HCT116 (cell line): ENCODE measurements around the gene SLC39A12.

Experiments used
- CTCF ChIP-seq, 3 experiments: fragments of 200-600 bp in 1 of 3; sonication (generic) in 1 of 3; IDR thresholded peaks in 2 of 3; conservative IDR thresholded peaks in 1 of 3; 2 replicates each; pipeline ENCODE4 v1.5.1; 2012 to 2017; ENCODE audit warnings: low read depth in 2 of 3, low read length in 2 of 3, antibody characterized with exemption in 1 of 3, borderline replicate concordance in 1 of 3, control low read depth in 1 of 3, mild to moderate bottlenecking in 1 of 3, mixed read lengths in 1 of 3, mixed run types in 1 of 3, moderate library complexity in 1 of 3; ENCODE audit not compliant: insufficient read depth in 1 of 3
- JUND ChIP-seq: IDR thresholded peaks from 2 replicates; pipeline ENCODE4 v1.6.1; 2012
- POLR2A ChIP-seq: IDR thresholded peaks from 2 replicates; pipeline ENCODE4 v1.7.0; 2011; ENCODE audit warnings: borderline replicate concordance; ENCODE audit not compliant: insufficient read depth, insufficient read length; ENCODE audit errors: extremely low read depth
- YY1 ChIP-seq: IDR thresholded peaks from 2 replicates; pipeline ENCODE4 v1.6.1; 2011; ENCODE audit warnings: low read length, low read depth, moderate library complexity, mild to moderate bottlenecking; ENCODE audit not compliant: insufficient replicate concordance; ENCODE audit errors: extremely low read depth
- ZFX ChIP-seq: fragments of 450-650 bp; IDR thresholded peaks from 2 replicates; pipeline ENCODE4 v1.6.1; 2017
- TF ChIP-seq, protein P1 (sequence below): IDR thresholded peaks from 2 replicates; pipeline ENCODE4 v1.6.1; 2012; ENCODE audit warnings: low read depth

DNA sequence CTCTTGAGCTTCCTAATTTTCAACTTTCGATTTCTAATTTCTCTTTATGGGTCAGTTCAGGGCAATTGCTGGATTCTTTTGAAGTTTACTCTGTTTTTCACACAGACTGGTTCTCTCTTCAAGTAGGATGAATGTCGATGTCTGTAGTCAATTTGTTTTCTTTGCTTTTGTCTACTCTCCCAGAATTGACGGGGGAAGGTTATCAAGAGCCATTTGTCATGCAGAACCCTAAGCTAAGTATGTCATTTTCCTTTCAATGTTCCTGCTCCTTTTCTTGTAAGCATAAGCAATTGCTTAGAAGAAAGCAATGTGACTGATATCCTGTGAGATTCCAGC is 53.7 kb downstream of the SLC39A12 start:
- TF ChIP-seq POLR2A (no peak), CTCF (IDR thresholded peaks at IDR 0.05 in 2 of 3, conservative IDR thresholded peaks at IDR 0.05 in 1 of 3; ENCODE audit: borderline replicate concordance in 1 of 3, insufficient read depth in 1 of 3, low read depth in 2 of 3, low read length in 2 of 3) (no peak), ZFX (no peak), JUND (no peak), YY1 (no peak)
- TF ChIP-seq, protein P1, sequence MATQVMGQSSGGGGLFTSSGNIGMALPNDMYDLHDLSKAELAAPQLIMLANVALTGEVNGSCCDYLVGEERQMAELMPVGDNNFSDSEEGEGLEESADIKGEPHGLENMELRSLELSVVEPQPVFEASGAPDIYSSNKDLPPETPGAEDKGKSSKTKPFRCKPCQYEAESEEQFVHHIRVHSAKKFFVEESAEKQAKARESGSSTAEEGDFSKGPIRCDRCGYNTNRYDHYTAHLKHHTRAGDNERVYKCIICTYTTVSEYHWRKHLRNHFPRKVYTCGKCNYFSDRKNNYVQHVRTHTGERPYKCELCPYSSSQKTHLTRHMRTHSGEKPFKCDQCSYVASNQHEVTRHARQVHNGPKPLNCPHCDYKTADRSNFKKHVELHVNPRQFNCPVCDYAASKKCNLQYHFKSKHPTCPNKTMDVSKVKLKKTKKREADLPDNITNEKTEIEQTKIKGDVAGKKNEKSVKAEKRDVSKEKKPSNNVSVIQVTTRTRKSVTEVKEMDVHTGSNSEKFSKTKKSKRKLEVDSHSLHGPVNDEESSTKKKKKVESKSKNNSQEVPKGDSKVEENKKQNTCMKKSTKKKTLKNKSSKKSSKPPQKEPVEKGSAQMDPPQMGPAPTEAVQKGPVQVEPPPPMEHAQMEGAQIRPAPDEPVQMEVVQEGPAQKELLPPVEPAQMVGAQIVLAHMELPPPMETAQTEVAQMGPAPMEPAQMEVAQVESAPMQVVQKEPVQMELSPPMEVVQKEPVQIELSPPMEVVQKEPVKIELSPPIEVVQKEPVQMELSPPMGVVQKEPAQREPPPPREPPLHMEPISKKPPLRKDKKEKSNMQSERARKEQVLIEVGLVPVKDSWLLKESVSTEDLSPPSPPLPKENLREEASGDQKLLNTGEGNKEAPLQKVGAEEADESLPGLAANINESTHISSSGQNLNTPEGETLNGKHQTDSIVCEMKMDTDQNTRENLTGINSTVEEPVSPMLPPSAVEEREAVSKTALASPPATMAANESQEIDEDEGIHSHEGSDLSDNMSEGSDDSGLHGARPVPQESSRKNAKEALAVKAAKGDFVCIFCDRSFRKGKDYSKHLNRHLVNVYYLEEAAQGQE = no peak
